Fibroblast of pulmonary artery (primary cell): ENCODE measurements around the gene KCNS3.

Source experiments
- DNase-seq: peaks from one replicate; pipeline ENCODE4 v3.0.0-alpha.2; 2010; ENCODE audit warnings: low read depth
- H3K4me3 ChIP-seq: replicated peaks from 2 replicates; pipeline ENCODE4 v1.5.1; 2011; ENCODE audit warnings: low read depth, mild to moderate bottlenecking, control low read depth, low read length, moderate library complexity
- TF ChIP-seq, protein P1 (sequence below): IDR thresholded peaks from 2 replicates; pipeline ENCODE4 v1.5.1; 2011; ENCODE audit warnings: mild to moderate bottlenecking, control low read depth, low read length, inconsistent platforms; ENCODE audit errors: missing control alignments

The KCNS3 gene

DNA sequence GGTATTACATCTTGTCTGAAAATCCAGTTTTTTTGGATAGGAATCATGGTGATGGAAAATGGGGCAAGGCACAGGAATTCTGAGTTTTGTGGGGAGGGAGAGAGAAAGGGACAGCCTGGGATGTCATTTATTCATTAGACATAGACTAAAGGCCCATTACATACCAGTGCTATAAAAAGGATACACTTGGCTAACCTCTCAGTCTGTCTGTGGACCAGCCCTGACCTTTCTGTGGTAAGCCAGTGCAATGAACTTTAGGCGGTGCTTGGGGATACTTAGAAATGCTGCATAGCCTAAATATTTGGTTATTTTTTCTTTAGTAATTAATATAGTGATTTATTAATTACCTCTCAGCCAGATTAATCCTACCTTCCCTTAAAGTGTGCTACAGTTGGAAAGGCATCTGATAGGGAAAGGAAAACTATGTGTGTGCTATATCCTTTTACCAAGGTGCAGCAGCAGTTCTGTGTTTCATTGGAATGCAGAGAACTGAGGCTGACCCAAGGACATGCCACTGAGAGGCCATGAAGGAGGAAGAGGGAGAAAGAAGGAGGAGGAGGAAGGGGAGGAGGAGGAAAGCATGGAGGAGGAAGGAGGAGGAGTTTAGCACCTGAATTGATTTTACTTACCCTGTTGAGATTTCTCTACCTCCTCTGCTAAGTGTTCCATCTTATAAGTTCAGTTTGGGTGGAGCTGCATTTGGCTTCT, 37.5 kb downstream of the KCNS3 start:
- TF ChIP-seq, protein P1, sequence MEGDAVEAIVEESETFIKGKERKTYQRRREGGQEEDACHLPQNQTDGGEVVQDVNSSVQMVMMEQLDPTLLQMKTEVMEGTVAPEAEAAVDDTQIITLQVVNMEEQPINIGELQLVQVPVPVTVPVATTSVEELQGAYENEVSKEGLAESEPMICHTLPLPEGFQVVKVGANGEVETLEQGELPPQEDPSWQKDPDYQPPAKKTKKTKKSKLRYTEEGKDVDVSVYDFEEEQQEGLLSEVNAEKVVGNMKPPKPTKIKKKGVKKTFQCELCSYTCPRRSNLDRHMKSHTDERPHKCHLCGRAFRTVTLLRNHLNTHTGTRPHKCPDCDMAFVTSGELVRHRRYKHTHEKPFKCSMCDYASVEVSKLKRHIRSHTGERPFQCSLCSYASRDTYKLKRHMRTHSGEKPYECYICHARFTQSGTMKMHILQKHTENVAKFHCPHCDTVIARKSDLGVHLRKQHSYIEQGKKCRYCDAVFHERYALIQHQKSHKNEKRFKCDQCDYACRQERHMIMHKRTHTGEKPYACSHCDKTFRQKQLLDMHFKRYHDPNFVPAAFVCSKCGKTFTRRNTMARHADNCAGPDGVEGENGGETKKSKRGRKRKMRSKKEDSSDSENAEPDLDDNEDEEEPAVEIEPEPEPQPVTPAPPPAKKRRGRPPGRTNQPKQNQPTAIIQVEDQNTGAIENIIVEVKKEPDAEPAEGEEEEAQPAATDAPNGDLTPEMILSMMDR: no peak
- no peak for DNase-seq
- no peak overlapping the region for H3K4me3 ChIP-seq

DNA sequence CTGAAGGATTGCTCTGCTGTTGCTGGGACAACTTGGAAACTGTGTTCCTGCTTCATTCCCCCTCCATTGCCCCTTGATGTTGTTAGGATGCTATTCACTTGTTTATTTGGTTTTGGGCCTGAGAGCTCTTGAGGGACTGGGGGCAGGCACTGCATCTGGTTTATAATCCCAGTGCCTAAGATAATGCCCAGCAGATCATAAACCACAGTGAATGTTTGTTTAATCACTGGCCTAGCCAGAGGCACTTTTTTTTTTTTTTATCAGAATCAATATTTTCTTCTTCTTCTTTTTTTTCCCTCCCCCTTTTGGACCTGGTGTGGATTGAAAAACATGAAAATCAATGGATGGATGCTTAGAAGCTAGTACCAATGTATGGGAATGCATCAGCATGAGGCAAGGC, 38.1 kb downstream of the KCNS3 start:
- H3K4me3 ChIP-seq: no peak overlapping the region
- DNase-seq: no peak

DNA sequence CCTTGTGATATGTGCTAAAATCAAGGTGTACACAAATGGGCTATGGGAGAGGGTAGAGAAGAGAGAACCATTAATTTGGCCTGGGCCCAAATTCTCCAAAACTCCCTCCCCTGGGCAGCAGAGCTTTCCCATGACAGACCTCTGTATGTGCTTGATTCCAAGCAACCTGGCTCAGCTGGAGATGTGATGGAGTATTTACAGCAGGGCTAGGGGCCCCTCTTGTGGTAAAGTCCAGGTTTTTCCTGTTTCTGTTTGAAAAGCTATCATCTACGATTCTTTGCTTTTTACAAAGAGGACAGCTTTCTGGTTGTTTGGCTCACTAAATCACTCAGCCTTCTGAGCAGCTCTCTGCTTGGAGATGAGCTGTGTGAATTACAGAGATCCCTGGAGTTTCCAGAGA, 40.3 kb downstream of the KCNS3 start:
- DNase-seq: no peak
- H3K4me3 ChIP-seq: no peak overlapping the region
- TF ChIP-seq, protein P1: no peak

More for the DNA sequence above, 38.1 kb downstream of the KCNS3 start:
- TF ChIP-seq, protein P1: no peak

DNA sequence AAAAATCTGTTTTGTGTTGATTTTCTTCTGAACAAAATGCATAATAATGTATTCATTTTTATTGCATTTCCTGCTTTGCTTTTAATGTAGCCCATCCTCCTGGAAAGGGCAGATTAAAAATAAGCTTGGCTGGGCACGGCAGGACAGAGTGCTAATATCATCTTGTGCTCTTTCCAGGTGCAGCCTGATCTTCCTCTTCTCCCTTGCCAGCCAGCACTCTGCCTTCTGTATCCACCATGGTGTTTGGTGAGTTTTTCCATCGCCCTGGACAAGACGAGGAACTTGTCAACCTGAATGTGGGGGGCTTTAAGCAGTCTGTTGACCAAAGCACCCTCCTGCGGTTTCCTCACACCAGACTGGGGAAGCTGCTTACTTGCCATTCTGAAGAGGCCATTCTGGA, 52.3 kb downstream of the KCNS3 start:
- H3K4me3 ChIP-seq: no peak overlapping the region
- no peak for DNase-seq
- TF ChIP-seq, protein P1: no peak

DNA sequence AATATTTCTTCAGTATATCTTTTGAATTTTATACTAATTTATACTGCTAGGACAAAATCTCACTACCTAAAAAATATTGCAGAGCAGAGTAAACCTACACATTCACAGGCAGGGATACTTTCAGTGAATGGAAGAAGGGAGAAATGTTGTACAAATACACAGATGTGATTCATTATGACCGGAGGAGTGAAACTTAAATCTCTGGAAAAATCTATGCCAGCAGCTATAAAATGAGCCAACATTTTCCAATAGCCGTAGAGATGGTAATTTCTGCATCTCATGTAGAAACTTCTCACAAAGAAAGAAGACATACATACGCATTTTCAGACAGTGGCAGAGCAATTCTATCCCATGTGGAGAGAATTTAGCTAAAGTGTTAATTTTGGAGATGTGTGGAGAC, 54.8 kb downstream of the KCNS3 start:
- TF ChIP-seq, protein P1: no peak
- DNase-seq: no peak
- H3K4me3 ChIP-seq: no peak overlapping the region

DNA sequence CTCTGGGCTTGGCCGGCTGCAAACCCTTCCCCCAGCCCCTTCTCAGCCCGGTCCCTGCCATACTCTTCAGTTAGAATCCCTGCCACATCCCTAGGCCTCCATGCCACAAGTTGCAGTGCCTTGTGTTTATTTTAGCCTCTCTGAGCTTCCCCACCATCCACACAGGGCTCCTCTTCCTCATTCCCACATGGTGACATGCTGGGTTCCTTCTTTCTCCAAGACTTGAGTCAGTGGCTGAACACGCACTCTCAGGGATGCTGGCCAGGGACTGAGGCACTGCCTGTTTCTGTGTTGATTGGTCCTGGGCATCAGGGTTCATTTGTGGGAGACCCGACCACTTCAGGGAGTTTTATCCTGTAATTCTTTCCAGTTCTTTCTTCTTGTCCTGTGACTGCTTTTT, 56.3 kb downstream of the KCNS3 start:
- TF ChIP-seq, protein P1: no peak
- peak; percentile 1 for DNase-seq
- no peak overlapping the region for H3K4me3 ChIP-seq
